HepG2 (cell line): ENCODE data around the gene SCN9A. TPM values are rescaled to one million over a fixed set of nuclear protein-coding genes. Genes with fewer than 3 reads are reported as not detected.

Experiments
- GMEB2 ChIP-seq: IDR thresholded peaks from 2 replicates; pipeline ENCODE4 v1.6.1; 2016; ENCODE audit warnings: missing biosample characterization, missing genetic modification reagents, low read depth
- HBP1 ChIP-seq: IDR thresholded peaks from 2 replicates; pipeline ENCODE4 v1.6.1; 2016; ENCODE audit warnings: low read depth, control low read depth
- HMG20B ChIP-seq: conservative IDR thresholded peaks from 2 replicates; pipeline ENCODE4 v1.6.1; 2016; ENCODE audit warnings: missing genetic modification reagents, missing compliant biosample characterization
- HMGXB3 ChIP-seq: sonication (generic); formaldehyde crosslinking; IDR thresholded peaks from 2 replicates; pipeline ENCODE4 v1.4.0; 2020; ENCODE audit warnings: missing genetic modification reagents, borderline replicate concordance
- IRF2 ChIP-seq: IDR thresholded peaks from 2 replicates; pipeline ENCODE4 v1.6.1; 2018; ENCODE audit warnings: missing genetic modification reagents, missing compliant biosample characterization
- KDM3A ChIP-seq: IDR thresholded peaks from 2 replicates; pipeline ENCODE4 v1.6.1; 2018; ENCODE audit warnings: low read depth, missing compliant biosample characterization
- KLF12 ChIP-seq: sonication (generic); formaldehyde crosslinking; IDR thresholded peaks from 2 replicates; pipeline ENCODE4 v1.4.0; 2020; ENCODE audit warnings: missing genetic modification reagents, borderline replicate concordance
- MYNN ChIP-seq: sonication (generic); formaldehyde crosslinking; IDR thresholded peaks from 2 replicates; pipeline ENCODE4 v1.4.0; 2020; ENCODE audit warnings: mild to moderate bottlenecking, low read depth, missing genetic modification reagents
- PAX8 ChIP-seq: sonication (generic); formaldehyde crosslinking; IDR thresholded peaks from 2 replicates; pipeline ENCODE4 v1.8.0; 2022; ENCODE audit warnings: mild to moderate bottlenecking, missing genetic modification reagents, borderline replicate concordance
- RBAK ChIP-seq: sonication (generic); formaldehyde crosslinking; IDR thresholded peaks from 2 replicates; pipeline ENCODE4 v1.5.1; 2020; ENCODE audit warnings: mild to moderate bottlenecking, missing genetic modification reagents
- SATB2 ChIP-seq: sonication (generic); formaldehyde crosslinking; IDR thresholded peaks from 2 replicates; pipeline ENCODE4 v1.5.0; 2020; ENCODE audit warnings: missing genetic modification reagents
- ZBED4 ChIP-seq: sonication (generic); formaldehyde crosslinking; IDR thresholded peaks from 2 replicates; pipeline ENCODE4 v1.4.0; 2020; ENCODE audit warnings: missing genetic modification reagents, borderline replicate concordance
- ZFP36 ChIP-seq: fragments of 150-350 bp; IDR thresholded peaks from 2 replicates; pipeline ENCODE4 v1.6.1; 2018; ENCODE audit warnings: borderline replicate concordance, low read length, low read depth; ENCODE audit not compliant: partially characterized antibody
- ZNF230 ChIP-seq: sonication (generic); formaldehyde crosslinking; IDR thresholded peaks from 2 replicates; pipeline ENCODE4 v1.4.0; 2020; ENCODE audit warnings: mild to moderate bottlenecking, missing genetic modification reagents
- ZNF33B ChIP-seq: sonication (generic); formaldehyde crosslinking; IDR thresholded peaks from 2 replicates; pipeline ENCODE4 v1.5.1; 2020; ENCODE audit warnings: mild to moderate bottlenecking, missing genetic modification reagents
- ZNF510 ChIP-seq: sonication (generic); formaldehyde crosslinking; IDR thresholded peaks from 2 replicates; pipeline ENCODE4 v1.4.0; 2020; ENCODE audit warnings: low read depth, mild to moderate bottlenecking, missing genetic modification reagents
- ZNF564 ChIP-seq: sonication (generic); formaldehyde crosslinking; IDR thresholded peaks from 2 replicates; pipeline ENCODE4 v1.8.1; 2023; ENCODE audit warnings: mild to moderate bottlenecking, missing genetic modification reagents
- ZNF570 ChIP-seq: sonication (generic); formaldehyde crosslinking; IDR thresholded peaks from 2 replicates; pipeline ENCODE4 v1.4.0; 2020; ENCODE audit warnings: mild to moderate bottlenecking, missing genetic modification reagents, borderline replicate concordance
- polyA plus RNA-seq, 8 experiments: library from polyadenylated mRNA; depleted of rRNA in 3 of 8; stranded (reverse) in 7 of 8; unstranded in 1 of 8; fragments of >200 nt; fragmentation: Illumina TruSeq in 4 of 8; extraction: Trizol in 4 of 8; gene quantifications; 2 replicates each; pipeline versions ENCODE4 v1.2.1 to v1.2.3, GENCODE V29; 2011 to 2016; ENCODE audit warnings: low read depth in 4 of 8, missing spikeins in 1 of 8, mixed read lengths in 1 of 8; ENCODE audit not compliant: insufficient read depth in 1 of 8
- total RNA-seq, 5 experiments: library from RNA; depleted of rRNA; stranded (reverse); fragments of >200 nt; fragmentation: Illumina TruSeq; extraction: Trizol; gene quantifications; 2 replicates each; pipeline ENCODE4 v1.2.3, GENCODE V29; 2016; ENCODE audit warnings: low read depth in 1 of 5

The SCN9A gene
- total and polyA plus RNA-seq, 2 of the 13 experiments (the other 11 are each of a cell fraction or from before 2014, with no cell fraction given) = 15.3 to 24.3 TPM

GRCh38 chr2:166375736-166376487, at the start of gene SCN9A (continued):
- TF ChIP-seq ZNF33B (CRISPR knock-in tag) (peak; percentile 22; the same call in 1 of the 2 replicates), PAX8 (no peak; the same call in 1 of the 2 replicates), HMG20B (CRISPR knock-in tag) (peak; percentile 38; the same call in 1 of the 2 replicates), ZFP36 (no peak), MYNN (CRISPR knock-in tag) (no peak), HMGXB3 (CRISPR knock-in tag) (no peak; the same call in 1 of the 2 replicates), GMEB2 (CRISPR knock-in tag) (no peak), SATB2 (CRISPR knock-in tag) (no peak), IRF2 (CRISPR knock-in tag) (peak; percentile 81), ZBED4 (CRISPR knock-in tag) (no peak; the same call in 1 of the 2 replicates), KDM3A (CRISPR knock-in tag) (peak; percentile 96; the same call in 1 of the 2 replicates), ZNF564 (CRISPR knock-in tag) (peak; percentile 80; the same call in 1 of the 2 replicates), ZNF230 (CRISPR knock-in tag) (no peak), KLF12 (0 out of 2 replicates have a peak, but pooled peaks have one; percentile 80), ZNF570 (CRISPR knock-in tag) (no peak), RBAK (peak; percentile 56; the same call in 1 of the 2 replicates), ZNF510 (no peak), HBP1 (CRISPR knock-in tag) (peak; percentile 21; the same call in 1 of the 2 replicates)
